Osteoblast (primary cell): ENCODE measurements around the gene DNPEP. TPM values are rescaled to one million over a fixed set of nuclear protein-coding genes. Genes with fewer than 3 reads are reported as not detected.
A peak's percentile ranks its signal among the peaks of the same experiment; 100 is the strongest.

ENCODE experiments used
- DNase-seq: peaks from one replicate; pipeline ENCODE4 v3.0.0; 2011; ENCODE audit warnings: low spot score, mixed read lengths; ENCODE audit not compliant: insufficient read length; ENCODE audit errors: missing footprints
- H2AFZ ChIP-seq: 2 replicates; pipeline ENCODE4 v1.6.0; 2011; ENCODE audit warnings: mild to moderate bottlenecking, low read length
- H3K27ac ChIP-seq: 2 replicates; pipeline ENCODE4 v1.5.1; 2011; ENCODE audit warnings: mild to moderate bottlenecking, low read depth, low read length, moderate library complexity
- H3K27me3 ChIP-seq: 2 replicates; pipeline ENCODE4 v1.6.0; 2012; ENCODE audit warnings: mild to moderate bottlenecking, control low read depth, inconsistent platforms, low read length, moderate library complexity; ENCODE audit not compliant: insufficient read depth
- H3K36me3 ChIP-seq: 2 replicates; pipeline ENCODE4 v1.5.1; 2011; ENCODE audit warnings: mild to moderate bottlenecking, low read length, control low read depth, moderate library complexity; ENCODE audit not compliant: insufficient read depth
- H3K4me1 ChIP-seq: 2 replicates; pipeline ENCODE4 v1.5.1; 2011; ENCODE audit warnings: mild to moderate bottlenecking, low read length, control low read depth, moderate library complexity; ENCODE audit not compliant: insufficient read depth
- H3K4me2 ChIP-seq: 2 replicates; pipeline ENCODE4 v1.6.0; 2011; ENCODE audit warnings: mild to moderate bottlenecking, low read length; ENCODE audit not compliant: insufficient read depth
- H3K4me3 ChIP-seq: fragments of 200-600 bp; sonication (generic); 3 replicates; pipeline ENCODE4 v1.5.1; 2012; ENCODE audit warnings: mild to moderate bottlenecking, low read length, inconsistent platforms; ENCODE audit not compliant: insufficient read depth
- H3K79me2 ChIP-seq: 2 replicates; pipeline ENCODE4 v1.6.0; 2012; ENCODE audit warnings: mild to moderate bottlenecking, low read length, control low read depth, inconsistent platforms; ENCODE audit not compliant: insufficient read depth
- H3K9me3 ChIP-seq: 2 replicates; pipeline ENCODE4 v1.5.1; 2011; ENCODE audit warnings: low read depth, low read length, control low read depth
- H4K20me1 ChIP-seq: 2 replicates; pipeline ENCODE4 v1.6.0; 2012; ENCODE audit warnings: mild to moderate bottlenecking, low read length, control low read depth; ENCODE audit not compliant: insufficient read depth
- CTCF ChIP-seq: IDR thresholded peaks from 2 replicates; pipeline ENCODE4 v1.5.1; 2011; ENCODE audit warnings: mild to moderate bottlenecking, low read depth, low read length, moderate library complexity; ENCODE audit errors: extremely low read depth
- total RNA-seq: library from RNA; depleted of rRNA; stranded (reverse); fragments of >200 nt; gene quantifications from 2 replicates; pipeline ENCODE4 v1.2.3, GENCODE V29; 2012

Gene DNPEP
- total RNA-seq, 1 donor, result 67.3 TPM

GRCh38 chr2:219352448-219353023, 35.2 kb downstream of the DNPEP start:
- TF ChIP-seq CTCF, result peak; percentile 92
- DNase-seq, result peak; percentile 92
- H3K4me3 ChIP-seq, result no peak overlapping the region
- no peaks in the 10 kb centered on the region for H3K36me3 ChIP-seq
- H3K27ac ChIP-seq, result no peak overlapping the region
- peaks cover 24% of the 10 kb centered on the region for H3K27me3 ChIP-seq
- no peaks in the 10 kb centered on the region for H4K20me1 ChIP-seq
- no peaks in the 10 kb centered on the region for H3K4me1 ChIP-seq
- no peaks in the 10 kb centered on the region for H3K79me2 ChIP-seq
- no peaks in the 10 kb centered on the region for H3K9me3 ChIP-seq
- no peak overlapping the region for H2AFZ ChIP-seq
- no peak overlapping the region for H3K4me2 ChIP-seq

DNA sequence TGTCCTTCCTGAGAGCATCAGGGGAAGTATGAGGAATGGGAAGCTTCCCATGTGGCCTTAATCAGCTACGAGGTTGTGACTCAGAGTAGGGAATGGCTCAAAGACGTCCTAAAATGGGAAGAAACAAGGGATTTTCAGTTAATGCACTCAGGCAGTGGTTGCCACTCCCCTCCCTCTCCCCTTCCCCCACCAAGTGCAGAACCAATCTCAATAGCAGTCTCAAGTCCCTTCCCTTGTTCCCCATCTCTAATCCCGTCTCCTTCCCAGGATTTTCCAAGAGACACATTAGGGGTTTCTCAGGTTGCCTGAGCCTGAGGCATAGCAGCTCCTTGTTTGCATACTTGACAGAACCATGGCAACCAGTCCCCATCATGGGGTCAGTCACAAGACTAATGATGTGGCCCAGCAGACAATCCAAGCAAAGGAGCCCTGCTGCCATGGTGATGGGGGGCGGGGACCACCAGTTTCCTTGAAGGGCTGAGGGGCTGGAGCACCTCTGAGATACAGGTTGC, 36.9 kb downstream of the DNPEP start:
- no peak for TF ChIP-seq CTCF
- Histone ChIP-seq H2AFZ (no peak overlapping the region), H3K27me3 (peaks cover 14% of the 10 kb centered on the region), H4K20me1 (no peaks in the 10 kb centered on the region), H3K27ac (no peak overlapping the region), H3K9me3 (no peaks in the 10 kb centered on the region), H3K4me2 (no peak overlapping the region), H3K4me3 (no peak overlapping the region), H3K79me2 (no peaks in the 10 kb centered on the region), H3K36me3 (no peaks in the 10 kb centered on the region), H3K4me1 (no peaks in the 10 kb centered on the region)
- DNase-seq, result peak; percentile 79

- no peak overlapping the region for H3K4me3 ChIP-seq
- no peaks in the 10 kb centered on the region for H3K9me3 ChIP-seq
- no peak overlapping the region for H3K27ac ChIP-seq
- no peak overlapping the region for H3K4me2 ChIP-seq
- no peak for TF ChIP-seq CTCF
- H3K36me3 ChIP-seq, result no peaks in the 10 kb centered on the region
- no peaks in the 10 kb centered on the region for H4K20me1 ChIP-seq
- H3K27me3 ChIP-seq, result peaks cover 17% of the 10 kb centered on the region
- DNase-seq, result no peak
- H3K4me1 ChIP-seq, result no peaks in the 10 kb centered on the region
- H3K79me2 ChIP-seq, result no peaks in the 10 kb centered on the region
- no peak overlapping the region for H2AFZ ChIP-seq
These were observed 37.5 kb downstream of the DNPEP start for GRCh38 chr2:219350215-219350614.

GRCh38 chr2:219344751-219345430, 42.8 kb downstream of the DNPEP start:
- no peaks in the 10 kb centered on the region for H3K79me2 ChIP-seq
- H3K36me3 ChIP-seq, result no peaks in the 10 kb centered on the region
- H3K27me3 ChIP-seq, result peaks cover 15% of the 10 kb centered on the region
- H2AFZ ChIP-seq, result no peak overlapping the region
- DNase-seq, result peak; percentile 62
- no peak for TF ChIP-seq CTCF
- no peaks in the 10 kb centered on the region for H4K20me1 ChIP-seq
- H3K4me1 ChIP-seq, result no peaks in the 10 kb centered on the region
- no peak overlapping the region for H3K4me3 ChIP-seq
- no peaks in the 10 kb centered on the region for H3K9me3 ChIP-seq
- H3K4me2 ChIP-seq, result no peak overlapping the region
- H3K27ac ChIP-seq, result no peak overlapping the region
